ENCODE data around the gene GPR42. TPM values are rescaled to one million over a fixed set of nuclear protein-coding genes. Genes with fewer than 3 reads are reported as not detected.

GPR42 gene
- total and polyA plus RNA-seq, 10 of the 15 experiments (the other 5 are each of a cell fraction or from before 2014, with no cell fraction given) = 0.13 TPM; not detected in 9

DNA sequence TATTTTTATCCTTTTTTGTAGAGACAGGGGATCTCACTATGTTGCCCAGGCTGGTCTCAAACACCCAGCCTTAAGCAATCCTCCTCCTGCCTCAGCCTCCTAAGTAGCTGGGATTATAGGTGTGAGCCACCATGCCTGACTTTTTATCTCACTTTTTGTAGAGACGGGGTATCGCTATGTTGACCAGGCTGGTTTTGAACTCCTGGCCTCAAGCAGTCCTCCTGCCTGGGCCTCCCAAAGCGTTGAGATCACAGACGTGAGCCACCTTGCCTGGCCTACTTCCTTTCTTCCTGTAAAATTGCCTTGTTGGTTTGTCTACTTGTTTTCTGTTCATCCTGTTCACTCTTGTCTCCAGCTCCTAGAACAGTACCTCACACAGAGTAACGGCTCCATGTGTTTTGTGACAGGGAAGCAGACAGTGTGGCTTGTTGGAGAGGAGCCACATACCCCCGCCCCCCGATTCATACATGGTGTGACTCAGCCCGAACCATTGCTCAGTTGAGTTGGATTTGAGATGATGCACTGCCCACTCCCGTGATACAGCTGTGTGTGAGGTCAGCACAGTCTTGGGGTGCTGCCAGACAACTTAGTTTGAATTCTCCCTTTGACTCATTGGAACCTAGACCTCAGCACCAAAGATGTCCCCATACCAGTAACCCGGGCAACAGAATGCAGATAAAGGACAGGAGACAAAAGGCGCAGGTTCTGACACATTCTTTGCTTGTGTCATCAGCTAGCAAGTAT lies 34.2 kb downstream of the GPR42 start (continued):
- TF ChIP-seq, protein P1, sequence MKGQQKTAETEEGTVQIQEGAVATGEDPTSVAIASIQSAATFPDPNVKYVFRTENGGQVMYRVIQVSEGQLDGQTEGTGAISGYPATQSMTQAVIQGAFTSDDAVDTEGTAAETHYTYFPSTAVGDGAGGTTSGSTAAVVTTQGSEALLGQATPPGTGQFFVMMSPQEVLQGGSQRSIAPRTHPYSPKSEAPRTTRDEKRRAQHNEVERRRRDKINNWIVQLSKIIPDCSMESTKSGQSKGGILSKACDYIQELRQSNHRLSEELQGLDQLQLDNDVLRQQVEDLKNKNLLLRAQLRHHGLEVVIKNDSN (IDR thresholded peaks at IDR 0.05; ENCODE audit: borderline replicate concordance, extremely low read length, insufficient read depth, low read depth, low read length) = no peak
- no peak for TF ChIP-seq HDAC2 (IDR thresholded peaks at IDR 0.05)
- TF ChIP-seq IKZF2 (IDR thresholded peaks at IDR 0.05) = peak; percentile 75 to 78
- peak; percentile 88 for TF ChIP-seq CREM (IDR thresholded peaks at IDR 0.05; ENCODE audit: low read depth)
- TF ChIP-seq POLR2A (IDR thresholded peaks at IDR 0.05; ENCODE audit: low read depth, low read length) = no peak
- TF ChIP-seq ZNF274 (IDR thresholded peaks at IDR 0.05; ENCODE audit: insufficient read depth, insufficient read length) = no peak
- TF ChIP-seq ZZZ3 (IDR thresholded peaks at IDR 0.05; ENCODE audit: control insufficient read depth, insufficient read length, low read depth) = no peak
- peak; percentile 78 for TF ChIP-seq CREB1 (IDR thresholded peaks at IDR 0.05; ENCODE audit: low read depth)
- no peak for TF ChIP-seq NFYB (IDR thresholded peaks at IDR 0.05; ENCODE audit: insufficient read depth, low read depth, low read length)
- no peak for TF ChIP-seq RB1 (IDR thresholded peaks at IDR 0.05; ENCODE audit: borderline replicate concordance)
- no peak for TF ChIP-seq TARDBP (IDR thresholded peaks at IDR 0.05; ENCODE audit: borderline replicate concordance)
- 0 out of 2 replicates have a peak, but pooled peaks have one; percentile 35 for TF ChIP-seq MTA3 (IDR thresholded peaks at IDR 0.05; ENCODE audit: borderline replicate concordance, low read length)
- TF ChIP-seq EED (IDR thresholded peaks at IDR 0.05; ENCODE audit: low read depth) = peak; percentile 68
- 0 out of 2 replicates have a peak, but pooled peaks have one; percentile 41 for TF ChIP-seq GATAD2B (conservative IDR thresholded peaks at IDR 0.05; ENCODE audit: low read depth)
- TF ChIP-seq NRF1 (conservative IDR thresholded peaks at IDR 0.05; ENCODE audit: low read depth, low read length) = no peak
- peak; percentile 44; the same call in 1 of the 2 replicates for TF ChIP-seq TBL1XR1 (IDR thresholded peaks at IDR 0.05; ENCODE audit: low read depth, low read length)
- TF ChIP-seq BHLHE40 (IDR thresholded peaks at IDR 0.05; ENCODE audit: borderline replicate concordance in 1 of 2, low read depth in 2 of 2, low read length in 1 of 2) = peak; percentile 98
- TF ChIP-seq BRCA1 (IDR thresholded peaks at IDR 0.05; ENCODE audit: low read depth, low read length) = no peak
- TF ChIP-seq NR2C2 (IDR thresholded peaks at IDR 0.05; ENCODE audit: borderline replicate concordance, control insufficient read depth, insufficient read length, low read depth) = no peak
- no peak for TF ChIP-seq PML (IDR thresholded peaks at IDR 0.05; ENCODE audit: low read length)
- no peak for TF ChIP-seq FOXK2 (IDR thresholded peaks at IDR 0.05)
- peak; percentile 89; the same call in 1 of the 2 replicates for TF ChIP-seq TCF3 (IDR thresholded peaks at IDR 0.05; ENCODE audit: borderline replicate concordance, insufficient read depth, low read depth, low read length)
- TF ChIP-seq RFX5 (IDR thresholded peaks at IDR 0.05; ENCODE audit: low read depth, low read length) = no peak
- TF ChIP-seq, protein P2, sequence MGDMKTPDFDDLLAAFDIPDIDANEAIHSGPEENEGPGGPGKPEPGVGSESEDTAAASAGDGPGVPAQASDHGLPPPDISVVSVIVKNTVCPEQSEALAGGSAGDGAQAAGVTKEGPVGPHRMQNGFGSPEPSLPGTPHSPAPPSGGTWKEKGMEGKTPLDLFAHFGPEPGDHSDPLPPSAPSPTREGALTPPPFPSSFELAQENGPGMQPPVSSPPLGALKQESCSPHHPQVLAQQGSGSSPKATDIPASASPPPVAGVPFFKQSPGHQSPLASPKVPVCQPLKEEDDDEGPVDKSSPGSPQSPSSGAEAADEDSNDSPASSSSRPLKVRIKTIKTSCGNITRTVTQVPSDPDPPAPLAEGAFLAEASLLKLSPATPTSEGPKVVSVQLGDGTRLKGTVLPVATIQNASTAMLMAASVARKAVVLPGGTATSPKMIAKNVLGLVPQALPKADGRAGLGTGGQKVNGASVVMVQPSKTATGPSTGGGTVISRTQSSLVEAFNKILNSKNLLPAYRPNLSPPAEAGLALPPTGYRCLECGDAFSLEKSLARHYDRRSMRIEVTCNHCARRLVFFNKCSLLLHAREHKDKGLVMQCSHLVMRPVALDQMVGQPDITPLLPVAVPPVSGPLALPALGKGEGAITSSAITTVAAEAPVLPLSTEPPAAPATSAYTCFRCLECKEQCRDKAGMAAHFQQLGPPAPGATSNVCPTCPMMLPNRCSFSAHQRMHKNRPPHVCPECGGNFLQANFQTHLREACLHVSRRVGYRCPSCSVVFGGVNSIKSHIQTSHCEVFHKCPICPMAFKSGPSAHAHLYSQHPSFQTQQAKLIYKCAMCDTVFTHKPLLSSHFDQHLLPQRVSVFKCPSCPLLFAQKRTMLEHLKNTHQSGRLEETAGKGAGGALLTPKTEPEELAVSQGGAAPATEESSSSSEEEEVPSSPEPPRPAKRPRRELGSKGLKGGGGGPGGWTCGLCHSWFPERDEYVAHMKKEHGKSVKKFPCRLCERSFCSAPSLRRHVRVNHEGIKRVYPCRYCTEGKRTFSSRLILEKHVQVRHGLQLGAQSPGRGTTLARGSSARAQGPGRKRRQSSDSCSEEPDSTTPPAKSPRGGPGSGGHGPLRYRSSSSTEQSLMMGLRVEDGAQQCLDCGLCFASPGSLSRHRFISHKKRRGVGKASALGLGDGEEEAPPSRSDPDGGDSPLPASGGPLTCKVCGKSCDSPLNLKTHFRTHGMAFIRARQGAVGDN (IDR thresholded peaks at IDR 0.05) = peak; percentile 99
- peak; percentile 69 for TF ChIP-seq SMARCA5 (IDR thresholded peaks at IDR 0.05)
- TF ChIP-seq ZNF217 (IDR thresholded peaks at IDR 0.05) = peak; percentile 58; the same call in 1 of the 2 replicates
- TF ChIP-seq JUNB (IDR thresholded peaks at IDR 0.05) = peak; percentile 93
- no peak for TF ChIP-seq MYC (IDR thresholded peaks at IDR 0.05; ENCODE audit: insufficient read depth, insufficient read length, insufficient replicate concordance, low read length, severe bottlenecking)
- no peak for TF ChIP-seq ESRRA (IDR thresholded peaks at IDR 0.05; ENCODE audit: low read length)
- TF ChIP-seq NBN (IDR thresholded peaks at IDR 0.05) = peak; percentile 59; the same call in 1 of the 2 replicates

Measured in GM12878 (cell line).